GM10248 (cell line): ENCODE data around the gene FAM163B.

ENCODE experiments used
- CTCF ChIA-PET: fragments of 300-600 bp; sonication (Branson Sonifier 250); formaldehyde crosslinking; extraction: SDS; loops from one replicate; lab custom pipeline; 2021; ENCODE audit warnings: antibody characterized with exemption; lab: Yijun Ruan, JAX
- POLR2A ChIA-PET: fragments of 350-650 bp; sonication (Branson Sonifier 250); formaldehyde crosslinking; extraction: SDS; loops from one replicate; lab custom pipeline; 2020; ENCODE audit warnings: antibody characterized with exemption; lab: Yijun Ruan, JAX
- DNase-seq: peaks from one replicate; pipeline ENCODE4 v3.0.0; 2012; ENCODE audit errors: extremely low spot score
- CTCF ChIP-seq: IDR thresholded peaks from 2 replicates; pipeline ENCODE4 v1.5.1; 2012; ENCODE audit warnings: mild to moderate bottlenecking, low read depth; ENCODE audit errors: extremely low read depth, missing control alignments, control extremely low read depth

FAM163B gene

GRCh38 chr9:133605856-133606707 lies 3.1 kb downstream of the FAM163B start:
- POLR2A ChIA-PET: no interaction called here
- CTCF ChIA-PET: interaction anchor here (1.2 kb wide), 1 partner anchor 387 kb away, joined by 4 read pairs; no protein-coding TSS in a partner anchor
- no peak for DNase-seq
- TF ChIP-seq CTCF: no peak

- CTCF ChIA-PET: interaction anchor here (1.2 kb wide), 1 partner anchor 388 kb away, joined by 4 read pairs; no protein-coding TSS in a partner anchor
- no peak for TF ChIP-seq CTCF
- DNase-seq: no peak
- POLR2A ChIA-PET: no interaction called here
Observed at GRCh38 chr9:133605446-133605845, 3.7 kb downstream of the FAM163B start.

- ChIA-PET POLR2A (no interaction called here), CTCF (interaction anchor here (1.2 kb wide), 1 partner anchor 389 kb away, joined by 4 read pairs; no protein-coding TSS in a partner anchor)
- no peak for TF ChIP-seq CTCF
- DNase-seq: no peak
Observed at GRCh38 chr9:133604856-133605255, 4.3 kb downstream of the FAM163B start.

GRCh38 chr9:133604214-133604613 lies 5.0 kb downstream of the FAM163B start:
- DNase-seq: no peak
- ChIA-PET POLR2A (no interaction called here), CTCF (no interaction called here)
- no peak for TF ChIP-seq CTCF

GRCh38 chr9:133603135-133603927 lies 5.9 kb downstream of the FAM163B start:
- no peak for TF ChIP-seq CTCF
- ChIA-PET POLR2A (no interaction called here), CTCF (interaction anchor here (1.0 kb wide), 1 partner anchor 14 kb away, joined by 3 read pairs; no protein-coding TSS in a partner anchor)
- no peak for DNase-seq

- ChIA-PET POLR2A (no interaction called here), CTCF (interaction anchor here (1.0 kb wide), 1 partner anchor 13 kb away, joined by 3 read pairs; no protein-coding TSS in a partner anchor)
- no peak for TF ChIP-seq CTCF
- no peak for DNase-seq
Observed at GRCh38 chr9:133602277-133602676, 6.9 kb downstream of the FAM163B start.
